Stimulated activated CD4-positive, alpha-beta T cell treated with anti-CD3 and anti-CD28 coated beads, Interleukin-2, amount 100 ng/mL, for 48 hours (primary cell): Measurements from ENCODE around the gene TARBP1.
"Not testable (repeated sequence)": the region's sequence is repeated elsewhere in the genome, so short reads cannot be mapped to it uniquely, and the experiment has no call there.

Experiments
- DNase-seq, 2 donors: peaks; one replicate each; pipeline ENCODE4 v3.0.0-alpha.2; 2020

TARBP1 gene

DNA sequence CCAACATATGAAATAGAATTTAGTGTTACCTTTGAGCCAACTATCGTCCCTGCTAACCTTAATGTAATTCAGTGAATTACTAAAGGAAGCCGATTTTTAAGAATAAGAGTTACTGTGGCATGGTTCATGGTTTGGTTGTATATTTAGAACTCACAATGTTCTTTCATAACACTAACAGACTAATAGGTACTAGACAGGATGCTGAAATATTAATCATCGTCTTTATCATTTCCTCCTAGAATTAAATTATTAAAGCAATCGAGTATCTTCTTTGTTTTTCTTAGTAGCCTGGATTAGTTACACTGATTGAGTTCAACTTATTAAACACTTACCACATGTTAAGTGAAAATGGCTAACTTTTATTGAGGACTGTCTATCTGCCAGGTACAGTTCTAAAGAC, 47.7 kb downstream of the TARBP1 start:
- DNase-seq, result no peak

DNA sequence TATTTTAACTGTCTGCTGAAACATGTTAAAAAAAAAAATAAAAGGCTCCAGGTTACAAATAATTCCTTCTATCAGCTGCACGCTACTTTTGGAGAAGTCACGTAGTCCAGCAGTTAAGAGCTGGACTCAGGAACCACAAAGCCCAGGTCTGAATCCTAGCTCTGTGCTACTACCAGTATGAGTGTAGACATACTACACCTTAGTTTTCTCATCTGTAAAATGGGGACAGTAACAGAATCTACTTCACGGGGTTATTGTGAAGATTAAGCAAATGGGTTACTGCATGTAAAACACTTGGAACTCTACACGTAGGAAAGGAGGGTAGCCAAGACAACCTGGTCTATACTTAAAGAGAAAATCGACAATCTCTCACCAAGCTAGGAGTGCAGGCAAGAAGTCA, 48.3 kb downstream of the TARBP1 start:
- DNase-seq, result no peak

DNA sequence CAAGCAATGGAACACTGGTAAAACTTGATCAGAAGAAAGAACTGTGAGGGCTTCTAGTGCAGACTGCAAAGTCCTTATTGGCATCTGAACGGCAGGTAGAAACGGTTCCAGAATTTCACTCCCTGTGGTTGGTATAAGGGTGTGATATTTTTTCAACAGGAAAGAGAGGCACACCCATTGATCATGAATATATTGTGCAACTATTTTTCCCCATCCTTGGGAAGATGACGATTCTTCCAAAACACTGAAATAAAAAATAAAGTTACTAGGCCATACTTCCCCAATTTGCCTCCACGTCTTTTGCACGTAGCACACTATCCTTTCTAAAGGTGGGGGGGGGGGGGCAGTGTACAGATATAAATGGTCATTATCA, 49.6 kb downstream of the TARBP1 start:
- DNase-seq, result no peak

DNA sequence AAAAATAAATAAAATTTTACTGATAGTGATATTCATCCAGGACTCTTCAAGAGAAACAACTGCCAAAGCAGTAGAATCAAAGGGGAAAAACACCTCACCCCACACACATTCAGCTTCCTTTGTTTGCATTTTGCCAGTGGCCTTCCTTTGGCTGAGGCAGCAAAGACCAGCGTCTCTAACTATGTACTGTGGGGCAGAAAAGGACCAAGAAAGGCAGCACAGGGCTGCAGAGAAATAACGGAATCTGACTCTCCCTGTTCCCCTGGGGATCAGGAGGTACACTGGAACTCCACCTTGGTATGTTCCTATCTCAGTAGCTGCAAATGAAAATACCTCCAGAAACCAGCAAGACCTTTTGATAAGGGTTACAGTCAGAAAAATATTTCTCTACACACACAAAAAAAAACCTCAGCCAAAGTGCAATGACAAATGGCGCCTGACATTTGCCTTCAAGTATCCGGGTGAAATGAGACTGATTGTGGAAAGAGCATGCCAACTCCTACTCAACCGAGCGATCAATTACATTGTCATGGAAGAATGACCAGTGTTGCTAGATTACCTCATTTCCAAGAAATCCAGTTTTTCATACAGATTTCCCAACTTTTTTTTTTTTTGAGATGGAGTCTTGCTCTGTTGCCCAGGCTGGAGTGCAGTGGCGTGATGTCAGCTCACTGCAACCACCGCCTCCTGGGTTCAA, 50.9 kb downstream of the TARBP1 start:
- no peak for DNase-seq

DNA sequence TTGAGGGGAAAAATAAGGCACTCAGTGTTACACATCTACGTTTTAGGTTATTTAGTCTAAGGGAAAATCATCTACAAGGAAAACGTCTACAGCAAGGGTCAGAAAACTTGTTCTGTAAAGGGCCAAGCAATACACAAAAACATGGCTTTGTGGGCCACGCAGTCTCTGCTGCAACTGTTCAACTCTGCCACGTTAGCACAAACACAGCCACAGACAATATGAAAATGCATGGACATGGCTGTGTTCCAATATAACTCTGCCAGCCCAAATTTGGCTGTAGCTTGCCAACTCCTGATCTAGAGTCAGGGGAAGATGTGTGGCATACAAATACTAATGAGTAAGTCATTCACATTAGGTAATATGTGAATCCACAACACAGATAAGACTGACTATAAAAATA, 65.0 kb downstream of the TARBP1 start:
- DNase-seq, result no peak

DNA sequence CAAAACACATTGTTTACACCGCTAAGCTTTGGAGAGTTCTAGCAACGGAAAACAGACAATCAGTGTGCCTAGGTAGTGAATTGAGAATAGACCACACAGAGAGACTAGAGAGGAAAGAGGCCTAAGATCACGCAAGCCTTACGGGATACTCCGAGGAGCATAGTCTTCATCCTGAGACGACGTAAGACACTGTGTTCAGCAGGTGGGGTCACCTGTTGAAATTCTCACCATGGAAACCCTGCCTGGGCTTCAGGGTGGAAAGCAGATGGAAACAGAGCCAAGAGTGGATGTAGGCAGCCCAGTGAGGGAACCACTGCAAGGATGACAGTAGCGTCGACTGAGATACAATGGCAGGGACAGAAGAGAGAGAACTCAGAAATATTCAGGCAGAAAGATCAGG, 65.5 kb downstream of the TARBP1 start:
- no peak for DNase-seq

DNA sequence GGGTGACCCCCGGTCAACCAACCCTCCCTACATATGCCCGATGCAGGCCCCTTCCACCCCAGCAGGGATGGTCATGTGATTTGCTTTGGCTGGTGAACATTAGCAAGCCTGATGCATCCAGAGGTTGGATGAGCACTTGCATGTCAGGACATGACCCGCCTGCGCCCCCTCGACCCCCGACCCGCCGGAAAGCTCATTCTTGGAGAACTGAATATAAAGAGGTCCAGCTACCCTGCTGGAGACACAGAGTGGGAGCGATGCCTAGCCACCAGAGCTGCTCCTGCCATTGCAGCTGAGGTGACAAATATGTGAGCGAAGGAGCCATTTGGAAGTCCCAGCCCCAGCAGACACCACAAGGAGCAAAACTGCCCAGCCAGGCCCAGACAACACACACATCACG, 66.1 kb downstream of the TARBP1 start:
- DNase-seq, result no peak

DNA sequence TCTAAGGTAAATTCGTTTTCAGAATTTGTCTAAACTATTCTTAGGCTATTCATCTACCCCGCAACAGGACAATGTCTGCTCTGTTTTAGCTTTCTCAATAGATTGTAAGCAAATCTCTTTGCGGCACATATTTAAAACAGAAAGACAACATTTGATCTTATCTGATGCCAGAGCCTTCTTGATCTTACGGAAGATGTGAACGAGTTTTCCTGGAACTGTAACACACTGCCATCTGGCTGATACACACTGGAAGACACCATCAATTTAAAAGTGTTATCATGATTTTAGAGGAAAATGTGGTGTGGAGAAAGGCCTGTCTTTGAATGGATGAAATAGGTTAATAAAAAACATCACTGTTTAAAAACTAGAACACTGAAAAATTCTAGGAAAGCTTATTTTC, 69.7 kb downstream of the TARBP1 start:
- DNase-seq, result no peak

DNA sequence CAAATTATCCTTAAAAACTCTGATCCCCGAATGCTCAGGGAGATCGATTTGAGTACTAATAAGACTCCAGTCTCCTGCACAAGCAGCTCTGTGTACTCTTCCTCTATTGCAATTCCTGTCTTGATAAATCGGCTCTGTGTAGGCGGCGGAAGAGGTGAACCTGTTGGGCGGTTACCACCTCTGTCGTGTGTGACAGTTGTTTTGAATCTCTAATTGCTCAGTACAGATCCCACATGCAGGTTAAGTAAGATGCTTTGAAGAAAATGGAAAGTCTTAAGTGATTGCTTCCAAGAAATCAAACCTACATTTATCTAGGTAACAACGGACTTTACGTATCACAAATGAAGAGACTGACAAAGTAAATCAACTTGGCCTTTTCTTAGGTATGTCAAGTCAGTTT, 70.2 kb downstream of the TARBP1 start:
- peak; percentile 48 to 53 for DNase-seq

DNA sequence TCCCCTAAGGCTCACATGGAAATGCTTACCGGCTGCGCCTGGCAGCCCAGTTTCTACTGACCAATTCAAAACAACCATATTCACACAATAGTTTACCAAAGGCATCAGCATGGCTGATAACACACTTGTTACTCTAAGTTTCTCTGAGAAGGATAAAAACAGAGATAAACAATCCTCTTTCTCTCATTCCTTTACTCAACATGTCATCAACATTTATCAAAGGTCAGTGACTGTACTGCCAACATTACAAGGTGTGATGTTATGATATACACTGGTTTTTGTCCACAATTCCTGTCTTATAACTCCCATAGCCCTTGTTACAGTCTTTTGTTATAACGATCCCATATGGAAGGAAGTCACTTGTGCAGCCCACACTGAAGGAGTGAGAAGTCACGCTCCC, 72.1 kb downstream of the TARBP1 start:
- DNase-seq, result no peak

DNA sequence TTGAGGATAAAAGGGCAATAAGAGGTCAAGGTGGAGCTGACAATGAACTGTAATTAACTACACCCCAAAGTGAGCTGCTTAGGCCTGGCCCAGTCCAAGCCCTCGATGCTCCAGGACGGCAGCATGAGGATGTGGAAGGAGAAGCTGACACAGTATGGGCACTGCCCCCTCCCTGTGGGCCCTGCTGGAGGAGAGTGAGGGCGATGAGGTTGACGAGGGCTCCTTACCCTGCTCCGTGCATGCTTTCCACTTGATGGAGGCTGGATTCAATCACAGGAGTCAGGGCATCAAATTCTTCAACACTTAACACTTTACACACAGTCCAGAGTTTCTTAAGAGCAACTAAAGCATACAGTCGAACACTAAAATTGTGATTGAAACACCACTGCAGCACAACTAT, 73.3 kb downstream of the TARBP1 start:
- DNase-seq, result no peak

DNA sequence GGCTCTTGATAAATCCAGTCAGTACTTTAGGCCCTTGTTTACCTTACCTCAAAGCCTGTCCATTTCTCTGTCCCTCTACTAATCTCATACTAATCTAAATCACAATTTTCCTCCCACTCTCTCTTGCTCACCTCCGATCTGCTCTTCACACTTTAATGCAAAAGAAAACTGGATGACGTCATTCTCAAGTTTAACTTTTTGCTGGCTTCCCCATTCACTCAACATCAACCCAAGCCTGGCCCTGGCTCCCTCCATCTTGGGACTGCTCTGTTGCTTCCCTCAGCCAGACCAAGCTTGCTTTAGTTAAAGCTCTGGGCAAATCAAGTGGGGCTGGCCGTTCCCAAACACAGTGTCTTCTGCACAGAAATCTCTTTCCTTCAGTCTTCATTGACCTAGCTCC, 76.0 kb downstream of the TARBP1 start:
- DNase-seq, result no peak

DNA sequence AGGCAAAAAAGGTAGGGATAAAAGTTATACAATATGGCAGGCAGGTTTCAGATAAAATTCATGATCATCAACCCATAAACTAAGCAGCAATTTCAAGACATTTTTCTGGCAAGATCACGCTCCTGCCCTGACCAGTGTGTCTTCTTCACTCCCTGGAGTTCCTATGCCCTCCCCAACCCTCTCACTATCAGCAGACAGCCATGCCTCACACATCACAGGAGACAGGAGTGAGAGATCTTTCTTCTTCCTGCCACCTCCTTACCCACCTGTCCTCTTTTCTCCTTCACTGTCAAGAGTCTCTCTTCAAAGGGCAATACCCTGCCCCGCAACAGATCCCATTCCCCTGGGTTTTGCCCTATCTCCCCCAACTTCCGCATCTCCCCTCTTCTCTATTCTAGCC, 77.3 kb downstream of the TARBP1 start:
- DNase-seq, result no peak

DNA sequence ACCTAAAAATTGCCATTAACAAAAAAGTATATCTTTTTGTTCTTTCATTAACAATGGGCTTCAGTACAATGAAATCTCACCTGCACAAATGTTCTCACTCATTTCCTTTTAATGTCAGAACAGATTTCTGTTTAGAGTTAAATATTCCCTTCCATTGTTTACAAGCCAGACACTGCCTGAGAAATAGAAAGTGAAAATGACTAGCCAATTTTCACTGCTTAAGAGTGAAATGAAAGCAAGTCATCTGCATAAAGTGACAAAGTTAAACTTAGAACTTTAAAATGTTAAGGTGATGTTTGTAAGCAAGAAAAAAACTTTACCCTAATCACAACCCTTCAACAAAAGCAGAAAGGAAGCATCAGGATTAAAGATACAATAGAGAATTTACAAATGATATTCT, 78.2 kb downstream of the TARBP1 start:
- no peak for DNase-seq

DNA sequence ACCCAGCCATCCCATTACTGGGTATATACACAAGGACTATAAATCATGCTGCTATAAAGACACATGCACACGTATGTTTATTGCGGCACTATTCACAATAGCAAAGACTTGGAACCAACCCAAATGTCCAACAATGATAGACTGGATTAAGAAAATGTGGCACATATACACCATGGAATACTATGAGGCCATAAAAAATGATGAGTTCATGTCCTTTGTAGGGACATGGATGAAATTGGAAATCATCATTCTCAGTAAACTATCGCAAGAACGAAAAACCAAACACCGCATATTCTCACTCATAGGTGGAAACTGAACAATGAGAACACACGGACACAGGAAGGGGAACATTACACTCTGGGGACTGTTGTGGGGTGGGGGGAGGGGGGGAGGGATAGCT, 79.5 kb downstream of the TARBP1 start:
- not testable (repeated sequence) for DNase-seq

DNA sequence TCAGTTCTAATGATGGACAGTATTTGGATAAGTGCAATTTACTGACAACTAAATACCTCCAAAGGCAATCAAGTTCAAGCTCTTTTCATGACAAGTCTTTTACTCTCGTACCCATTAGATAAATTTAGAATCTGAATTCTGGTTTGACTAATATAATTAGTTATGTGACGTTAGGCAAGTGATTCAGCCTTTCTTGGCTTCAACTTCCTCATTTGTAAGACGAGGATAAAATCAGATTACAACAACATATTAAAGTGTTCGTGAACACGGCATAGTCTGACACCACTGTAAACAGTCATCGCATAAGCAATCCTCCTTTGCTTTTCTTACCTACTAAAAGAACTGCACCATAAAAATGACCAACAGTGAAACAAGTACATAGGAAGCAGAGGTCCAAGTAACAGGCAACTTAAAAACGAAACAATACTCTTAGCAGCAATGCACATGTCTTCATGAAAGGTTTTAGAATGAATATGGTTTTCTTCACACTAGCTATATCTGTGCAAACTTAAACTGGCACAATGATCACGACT, 80.1 kb downstream of the TARBP1 start:
- DNase-seq, result no peak

DNA sequence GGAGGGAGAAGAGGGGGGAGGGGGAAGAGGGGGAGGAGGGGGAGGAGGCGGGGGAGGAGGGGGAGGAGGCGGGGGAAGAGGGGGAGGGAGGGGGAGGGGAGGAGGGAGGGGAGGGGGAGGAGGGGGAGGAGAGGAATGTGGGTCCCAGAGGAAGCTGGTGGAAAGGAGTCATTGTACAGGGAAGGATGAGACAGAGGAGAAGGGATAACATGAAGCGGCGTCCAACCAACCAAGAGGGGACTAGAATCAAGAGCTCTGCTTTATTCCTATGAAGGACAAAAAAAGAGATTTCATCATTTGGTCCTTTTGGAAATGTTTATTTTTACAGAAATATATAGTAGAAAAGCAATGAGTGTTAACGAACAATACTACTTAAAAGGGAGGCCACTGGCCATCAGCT, 81.2 kb downstream of the TARBP1 start:
- DNase-seq, result no peak

DNA sequence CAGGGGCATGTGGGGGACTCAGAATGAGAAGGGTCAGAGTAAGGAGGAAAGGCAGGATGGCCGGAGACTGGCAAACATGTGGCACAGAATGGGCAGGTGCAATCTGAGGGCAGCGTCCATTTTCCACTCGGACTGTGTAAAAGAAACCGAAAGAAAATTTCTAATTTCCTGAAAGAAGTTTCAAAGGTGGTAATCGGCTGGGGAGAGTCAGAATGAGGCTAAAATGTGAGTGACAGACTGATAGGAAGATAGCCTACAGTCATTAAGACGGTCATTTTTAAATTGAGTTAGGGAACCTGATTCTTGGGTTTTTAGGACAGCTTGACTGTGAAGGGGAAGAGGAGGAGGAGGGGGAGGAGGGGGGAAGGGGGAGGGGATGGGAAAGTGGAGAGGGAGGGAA, 82.1 kb downstream of the TARBP1 start:
- no peak for DNase-seq

DNA sequence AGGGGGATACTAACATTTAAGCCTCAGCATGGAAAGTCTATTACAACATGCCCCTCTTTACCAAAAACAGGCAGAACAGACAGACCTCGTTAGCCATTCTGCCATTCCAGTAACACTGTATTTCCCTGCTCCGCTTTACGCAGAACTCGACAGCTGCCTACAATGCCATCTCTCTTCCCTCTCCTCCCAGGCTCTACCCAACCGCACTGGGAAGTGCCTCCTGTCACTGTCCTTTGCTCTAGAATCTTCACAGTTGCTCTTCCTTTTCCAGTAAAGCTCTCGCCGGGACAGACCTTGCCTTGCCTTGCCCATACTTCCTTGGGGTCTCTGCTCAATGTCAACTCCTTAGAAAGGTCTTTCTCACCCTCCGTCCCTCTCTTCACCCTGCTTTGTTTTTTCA, 82.9 kb downstream of the TARBP1 start:
- DNase-seq, result no peak

DNA sequence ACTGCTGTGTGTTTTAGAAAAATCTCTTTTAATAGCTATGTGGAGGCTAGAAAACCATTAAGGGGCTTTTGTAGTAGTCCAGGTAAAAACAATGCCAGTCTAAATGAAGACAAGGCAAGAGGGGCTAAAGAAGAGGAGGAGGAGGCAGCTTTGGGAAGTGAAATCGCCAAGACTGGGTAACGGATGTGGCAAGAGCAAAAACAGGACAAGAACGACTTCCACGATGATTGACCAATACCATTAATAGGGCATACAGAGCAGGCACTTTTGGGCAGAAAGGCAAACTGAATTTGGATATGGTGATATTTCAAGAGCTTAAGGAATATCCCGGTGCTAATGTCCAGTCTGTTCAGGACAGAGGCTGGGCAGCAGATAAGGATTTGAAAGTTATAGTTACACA, 83.7 kb downstream of the TARBP1 start:
- no peak for DNase-seq

DNA sequence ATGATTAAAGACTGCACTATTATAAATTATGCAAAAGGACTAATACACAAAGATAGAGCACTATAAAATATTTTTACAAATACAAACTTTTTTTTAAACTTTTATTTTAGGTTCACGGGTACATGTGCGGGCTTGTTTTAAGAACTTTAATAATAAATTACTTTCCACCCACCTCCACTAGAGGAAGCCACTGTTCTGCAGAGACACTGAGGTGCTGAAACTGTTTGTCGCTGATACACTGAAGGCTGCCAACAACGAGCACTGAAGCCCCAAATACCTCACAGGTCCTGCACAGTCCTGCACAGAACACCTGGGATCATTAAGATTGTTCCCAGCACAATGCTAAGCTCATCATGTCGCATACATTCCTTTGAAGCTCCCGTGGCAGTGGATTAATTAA, 85.8 kb downstream of the TARBP1 start:
- DNase-seq, result no peak

DNA sequence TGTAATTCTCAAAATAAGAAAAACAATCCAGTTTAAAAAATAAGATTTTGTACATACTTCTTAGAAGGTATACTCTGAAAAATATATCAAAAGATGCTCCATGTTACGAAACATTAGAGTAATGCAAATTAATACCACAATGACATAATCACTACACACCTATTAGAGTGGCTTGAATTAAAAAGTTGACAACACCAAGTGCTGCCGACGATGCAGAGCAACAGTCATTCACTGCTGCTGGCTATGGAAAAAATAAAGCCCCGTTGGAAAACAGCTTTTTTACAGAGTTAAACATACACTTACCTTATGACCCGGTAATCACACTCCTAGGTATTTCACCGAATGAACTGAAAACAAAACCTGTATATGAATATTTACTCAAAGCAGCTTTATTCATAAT, 90.9 kb downstream of the TARBP1 start:
- DNase-seq, result no peak

DNA sequence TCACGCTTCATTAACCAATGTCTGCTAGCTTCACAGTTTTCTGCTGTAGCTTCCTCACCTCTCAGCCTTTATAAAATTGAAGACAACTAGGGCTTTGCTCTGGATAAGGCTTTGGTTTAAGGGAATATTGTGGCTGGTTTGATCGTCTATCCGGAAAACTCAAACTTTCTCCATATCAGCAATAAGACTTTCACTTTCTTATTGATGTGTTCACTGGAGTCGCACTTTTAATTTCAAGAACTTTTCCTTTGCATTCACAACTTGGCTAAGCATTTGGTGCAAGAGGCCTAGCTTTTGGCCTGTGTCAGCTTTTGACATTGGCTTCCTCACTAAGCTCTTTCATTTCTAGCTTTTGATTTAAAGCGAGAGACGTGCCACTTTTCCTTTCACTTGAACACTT, 92.9 kb downstream of the TARBP1 start:
- no peak for DNase-seq

DNA sequence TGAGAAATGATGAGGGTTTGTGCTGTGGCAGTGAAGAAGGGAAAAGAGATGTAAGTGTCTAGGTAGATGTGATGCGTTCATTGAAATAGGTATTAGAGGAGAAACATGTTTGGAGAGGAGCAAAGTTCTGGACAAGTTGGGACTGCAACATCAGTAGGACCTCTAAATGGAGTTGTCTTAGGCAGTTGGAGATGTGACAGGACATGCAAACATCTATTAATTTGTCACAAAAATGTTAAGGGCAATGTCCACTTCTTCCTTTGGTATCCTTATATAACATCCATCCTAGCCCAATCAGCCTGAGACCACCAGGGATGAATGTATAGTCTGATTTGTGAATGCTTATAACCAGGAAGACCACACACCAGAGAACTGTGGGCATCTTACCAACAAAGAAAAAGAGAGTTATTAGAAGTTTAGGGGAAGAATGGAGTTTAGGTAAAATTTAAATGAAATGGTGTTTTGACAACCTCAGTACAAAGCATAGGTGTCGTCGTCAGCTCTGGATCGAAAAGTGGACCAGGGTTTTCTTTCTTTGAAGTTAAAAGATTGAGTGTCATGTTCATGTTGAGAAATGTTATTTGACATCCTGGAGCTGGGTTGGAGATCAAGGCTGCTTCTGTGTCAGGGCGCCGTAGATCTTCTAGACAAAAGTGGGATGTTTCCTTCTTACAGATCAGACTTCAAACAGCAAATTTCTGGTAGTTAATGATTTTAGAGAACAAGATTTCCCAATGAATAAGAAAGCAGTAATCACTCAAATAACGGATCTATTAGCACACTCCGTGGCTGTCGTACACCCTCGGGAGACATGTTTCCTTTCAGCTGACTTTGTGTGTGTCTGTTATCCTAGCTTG, 97.1 kb downstream of the TARBP1 start:
- DNase-seq, result no peak
